Activated CD4-positive, alpha-beta memory T cell treated with anti-CD3 and anti-CD28 coated beads, Interleukin-2, amount 10 ng/mL, durations not matched to agents 7 days and 5 days (primary cell): ENCODE data around the gene TFF3. TPM values are rescaled to one million over a fixed set of nuclear protein-coding genes. Genes with fewer than 3 reads are reported as not detected.

Source experiments
- total RNA-seq, 2 experiments: library from RNA; stranded (reverse); gene quantifications; one replicate each; pipeline ENCODE4 v1.2.3, GENCODE V29; 2021

Gene TFF3
- total RNA-seq, 2 experiments from 2014 or later: not detected

Other genes with a start within 250 kb of the TFF3 start
- under 1 TPM; 0.05 to 0.10 TPM for gene UMODL1, start 244.1 kb downstream of the TFF3 start, total RNA-seq
- gene ABCG1, start 96.3 kb downstream of the TFF3 start, total RNA-seq: 10 to 100 TPM; 23.7 to 25.3 TPM
- not detected for gene TFF2, start 35.6 kb upstream of the TFF3 start, total RNA-seq
- not detected for gene TFF1, start 51.1 kb upstream of the TFF3 start, total RNA-seq
- 10 to 100 TPM; 24.6 to 24.8 TPM for gene TMPRSS3, start 80.6 kb upstream of the TFF3 start, total RNA-seq
- 10 to 100 TPM; 67.8 to 70.6 TPM for gene UBASH3A, start 88.5 kb upstream of the TFF3 start, total RNA-seq
- gene RSPH1, start 180.8 kb upstream of the TFF3 start, total RNA-seq: not detected
- gene SLC37A1, start 198.4 kb upstream of the TFF3 start, total RNA-seq: 10 to 100 TPM; 12.7 to 13.3 TPM